HCT116 (cell line): Measurements from ENCODE around the gene AGBL1. TPM values are rescaled to one million over a fixed set of nuclear protein-coding genes. Genes with fewer than 3 reads are reported as not detected.

Experiments used
- ATAC-seq: fragments of 200-7000 bp; cut with Tn5 transposase; 2 replicates; pipeline ENCODE4 v1.9.1; 2020; ENCODE audit warnings: mild to moderate bottlenecking, moderate library complexity
- BruUV-seq: library from RNA; stranded (reverse); fragments of 400-500 nt; replicated peaks from 2 replicates; lab custom pipeline; 2021; lab: Mats Ljungman, UMichigan
- CTCF ChIA-PET: fragments of 300-600 bp; sonication (Branson Sonifier 250); formaldehyde crosslinking; loops from one replicate; lab custom pipeline; 2021; ENCODE audit warnings: antibody characterized with exemption; lab: Charles Lee
- POLR2A ChIA-PET: fragments of 300-600, 350-600 bp; sonication (Branson Sonifier 250); formaldehyde crosslinking; loops from one replicate; lab custom pipeline; 2021; ENCODE audit warnings: antibody characterized with exemption; lab: Charles Lee
- RAD21 ChIA-PET, 2 experiments: fragments of 300-600 bp; sonication (Branson Sonifier 250); formaldehyde crosslinking; loops; one replicate each; lab custom pipeline; 2023; ENCODE audit warnings: low total read pairs in 2 of 2; ENCODE audit not compliant: uncharacterized antibody in 2 of 2, unreplicated experiment in 2 of 2, low non-redundant PET in 1 of 2; lab: Charles Lee
- DNase-seq: peaks from one replicate; pipeline ENCODE4 v3.0.0-alpha.2; 2010; ENCODE audit warnings: low read depth, low spot score
- H2AFZ ChIP-seq: fragments of 200-600 bp; shearing (Covaris generic), sonication (generic); 2 replicates; pipeline ENCODE4 v1.6.1; 2017; ENCODE audit warnings: low read depth, mixed run types, mixed read lengths, antibody characterized with exemption, low read length; ENCODE audit not compliant: poor library complexity, severe bottlenecking
- H3K27ac ChIP-seq: 2 replicates; pipeline ENCODE4 v1.5.1; 2012; ENCODE audit warnings: low read depth, low read length
- H3K27me3 ChIP-seq: fragments of 200-600 bp; sonication (generic); 2 replicates; pipeline ENCODE4 v1.6.1; 2016; ENCODE audit warnings: mixed run types, low read length, mixed read lengths; ENCODE audit not compliant: insufficient read depth
- H3K36me3 ChIP-seq, 2 experiments: fragments of 200-500 bp in 1 of 2; fragments of 200-600 bp in 1 of 2; sonication (Bioruptor generic) in 1 of 2; sonication (generic) in 1 of 2; 2 replicates each; pipeline versions ENCODE4 v1.5.1 to v1.6.1; 2014 to 2016; ENCODE audit warnings: low read length in 2 of 2, inconsistent platforms in 1 of 2, mixed read lengths in 1 of 2, mixed run types in 1 of 2; ENCODE audit not compliant: insufficient read depth in 2 of 2, control insufficient read depth in 1 of 2
- H3K4me1 ChIP-seq, 2 experiments: fragments of 200-600 bp in 1 of 2; sonication (generic) in 1 of 2; 2 replicates each; pipeline versions ENCODE4 v1.5.1 to v1.6.1; 2012 to 2017; ENCODE audit warnings: low read length in 2 of 2, inconsistent platforms in 1 of 2, mild to moderate bottlenecking in 1 of 2, mixed read lengths in 1 of 2, mixed run types in 1 of 2, moderate library complexity in 1 of 2; ENCODE audit not compliant: insufficient read depth in 2 of 2, control insufficient read depth in 1 of 2
- H3K4me2 ChIP-seq: fragments of 200-600 bp; sonication (generic); 2 replicates; pipeline ENCODE4 v1.6.1; 2017; ENCODE audit warnings: mixed run types, low read length, mixed read lengths
- H3K4me3 ChIP-seq, 2 experiments: fragments of 200-600 bp in 1 of 2; sonication (generic) in 1 of 2; replicated peaks in 1 of 2; 2 replicates each; pipeline ENCODE4 v1.5.1; 2011 to 2016; ENCODE audit warnings: low read length in 2 of 2, control low read depth in 1 of 2, low read depth in 1 of 2, mild to moderate bottlenecking in 1 of 2, mixed read lengths in 1 of 2, mixed run types in 1 of 2
- H3K79me2 ChIP-seq: fragments of 200-600 bp; sonication (generic); 2 replicates; pipeline ENCODE4 v1.6.1; 2017; ENCODE audit warnings: mild to moderate bottlenecking, mixed run types, low read length, moderate library complexity, mixed read lengths; ENCODE audit not compliant: insufficient read depth
- H3K9ac ChIP-seq: fragments of 200-600 bp; sonication (generic); 2 replicates; pipeline ENCODE4 v1.6.1; 2016; ENCODE audit warnings: low read length, mixed read lengths
- H3K9me2 ChIP-seq: fragments of 200-600 bp; sonication (generic), shearing (Covaris generic); 2 replicates; pipeline ENCODE4 v1.6.1; 2017; ENCODE audit warnings: mixed run types, mild to moderate bottlenecking, moderate library complexity; ENCODE audit not compliant: insufficient read depth
- H3K9me3 ChIP-seq, 2 experiments: fragments of 200-500 bp in 1 of 2; fragments of 200-600 bp in 1 of 2; sonication (Bioruptor generic) in 1 of 2; sonication (generic) in 1 of 2; 2 replicates each; pipeline ENCODE4 v1.6.1; 2014 to 2017; ENCODE audit warnings: low read length in 2 of 2, mixed read lengths in 2 of 2, inconsistent platforms in 1 of 2, low read depth in 1 of 2, mild to moderate bottlenecking in 1 of 2, mixed run types in 1 of 2, moderate library complexity in 1 of 2; ENCODE audit not compliant: control insufficient read depth in 1 of 2, insufficient read depth in 1 of 2
- H4K20me1 ChIP-seq: fragments of 200-600 bp; sonication (generic), shearing (Covaris generic); 2 replicates; pipeline ENCODE4 v1.6.1; 2017; ENCODE audit warnings: mixed run types, mild to moderate bottlenecking, moderate library complexity; ENCODE audit not compliant: insufficient read depth
- CBX3 ChIP-seq: IDR thresholded peaks from 2 replicates; pipeline ENCODE4 v1.6.1; 2012; ENCODE audit warnings: low read depth
- CEBPB ChIP-seq: IDR thresholded peaks from 2 replicates; pipeline ENCODE4 v1.6.1; 2012; ENCODE audit warnings: low read depth
- EGR1 ChIP-seq: IDR thresholded peaks from 2 replicates; pipeline ENCODE4 v1.6.1; 2012; ENCODE audit warnings: low read depth
- ELF1 ChIP-seq: IDR thresholded peaks from 2 replicates; pipeline ENCODE4 v1.6.1; 2012; ENCODE audit warnings: low read depth, borderline replicate concordance
- EZH2 ChIP-seq: fragments of 200-600 bp; sonication (generic); IDR thresholded peaks from 2 replicates; pipeline ENCODE4 v1.6.1; 2017; ENCODE audit warnings: antibody characterized with exemption, mixed run types
- EZH2phosphoT487 ChIP-seq: fragments of 200-600 bp; IDR thresholded peaks from 2 replicates; pipeline ENCODE4 v1.6.1; 2018; ENCODE audit warnings: antibody characterized with exemption, borderline replicate concordance
- FOSL1 ChIP-seq: IDR thresholded peaks from 2 replicates; pipeline ENCODE4 v1.6.1; 2012; ENCODE audit warnings: low read depth
- POLR2AphosphoS5 ChIP-seq: IDR thresholded peaks from 2 replicates; pipeline ENCODE4 v1.6.1; 2011; ENCODE audit warnings: mild to moderate bottlenecking, low read depth, low read length, moderate library complexity
- RAD21 ChIP-seq: IDR thresholded peaks from 2 replicates; pipeline ENCODE4 v1.6.1; 2012; ENCODE audit warnings: low read depth, mild to moderate bottlenecking
- SIN3A ChIP-seq: IDR thresholded peaks from 2 replicates; pipeline ENCODE4 v1.6.1; 2012; ENCODE audit warnings: low read depth
- SP1 ChIP-seq: IDR thresholded peaks from 2 replicates; pipeline ENCODE4 v1.6.1; 2012; ENCODE audit warnings: low read depth
- SRF ChIP-seq: IDR thresholded peaks from 2 replicates; pipeline ENCODE4 v1.6.1; 2012; ENCODE audit warnings: low read depth
- TCF7L2 ChIP-seq: IDR thresholded peaks from 2 replicates; pipeline ENCODE4 v1.7.0; 2011; ENCODE audit warnings: borderline replicate concordance, inconsistent platforms; ENCODE audit not compliant: insufficient read depth, insufficient read length; ENCODE audit errors: extremely low read depth
- YY1 ChIP-seq: IDR thresholded peaks from 2 replicates; pipeline ENCODE4 v1.6.1; 2011; ENCODE audit warnings: low read length, low read depth, moderate library complexity, mild to moderate bottlenecking; ENCODE audit not compliant: insufficient replicate concordance; ENCODE audit errors: extremely low read depth
- ZFX ChIP-seq: fragments of 450-650 bp; IDR thresholded peaks from 2 replicates; pipeline ENCODE4 v1.6.1; 2017
- ZNF274 ChIP-seq: fragments of 200-500 bp; sonication (Bioruptor generic); IDR thresholded peaks from 2 replicates; pipeline ENCODE4 v1.6.1; 2014; ENCODE audit warnings: mild to moderate bottlenecking, low read depth, low read length, inconsistent platforms
- intact Hi-C: fragments of 100-400 bp; cut with micrococcal nuclease; formaldehyde crosslinking; loops from 2 replicates; pipeline ENCODE4 v1.10.0; 2022
- total RNA-seq: library from RNA; stranded (reverse); gene quantifications from one replicate; pipeline ENCODE4 v1.2.1, GENCODE V29; 2021; ENCODE audit not compliant: unreplicated experiment
- TF ChIP-seq, protein P1 (sequence below): IDR thresholded peaks from 2 replicates; pipeline ENCODE4 v1.6.1; 2012
- TF ChIP-seq, protein P2 (sequence below): IDR thresholded peaks from 2 replicates; pipeline ENCODE4 v1.6.1; 2011; ENCODE audit warnings: mild to moderate bottlenecking, low read length, moderate library complexity; ENCODE audit not compliant: insufficient replicate concordance; ENCODE audit errors: extremely low read depth
- TF ChIP-seq, protein P3 (sequence below), 3 experiments: fragments of 200-600 bp in 1 of 3; sonication (generic) in 1 of 3; IDR thresholded peaks in 2 of 3; conservative IDR thresholded peaks in 1 of 3; 2 replicates each; pipeline ENCODE4 v1.5.1; 2012 to 2017; ENCODE audit warnings: low read depth in 2 of 3, low read length in 2 of 3, antibody characterized with exemption in 1 of 3, borderline replicate concordance in 1 of 3, control low read depth in 1 of 3, mild to moderate bottlenecking in 1 of 3, mixed read lengths in 1 of 3, mixed run types in 1 of 3, moderate library complexity in 1 of 3; ENCODE audit not compliant: insufficient read depth in 1 of 3
- TF ChIP-seq, protein P4 (sequence below): IDR thresholded peaks from 2 replicates; pipeline ENCODE4 v1.6.1; 2012

AGBL1 gene
- total RNA-seq, 1 experiment from 2014 or later: not detected

DNA sequence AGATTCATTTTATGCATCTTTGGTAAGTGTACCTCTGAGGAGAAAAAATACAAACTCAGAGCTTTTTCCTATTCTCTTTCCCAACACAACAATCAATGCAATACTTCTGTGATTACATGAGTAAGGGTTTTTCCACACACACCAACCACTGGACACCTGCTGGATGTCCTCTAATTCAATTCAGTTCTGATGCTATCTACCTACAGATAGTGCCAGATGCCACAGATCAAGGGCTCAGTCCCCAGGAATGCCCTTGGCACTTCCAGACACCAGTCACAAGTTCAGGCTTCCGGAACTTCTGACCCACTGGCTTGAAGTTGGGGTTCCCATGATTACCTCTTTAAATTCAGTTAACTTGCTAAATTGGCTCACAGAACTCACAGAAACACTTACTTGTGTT, 511.5 kb downstream of the AGBL1 start (continued):
- TF ChIP-seq, protein P1, sequence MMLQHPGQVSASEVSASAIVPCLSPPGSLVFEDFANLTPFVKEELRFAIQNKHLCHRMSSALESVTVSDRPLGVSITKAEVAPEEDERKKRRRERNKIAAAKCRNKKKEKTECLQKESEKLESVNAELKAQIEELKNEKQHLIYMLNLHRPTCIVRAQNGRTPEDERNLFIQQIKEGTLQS: no peak
- TF ChIP-seq EGR1 (no peak), CBX3 (no peak), SRF (no peak), ZNF274 (no peak), TCF7L2 (no peak), RAD21 (no peak), CEBPB (no peak)

DNA sequence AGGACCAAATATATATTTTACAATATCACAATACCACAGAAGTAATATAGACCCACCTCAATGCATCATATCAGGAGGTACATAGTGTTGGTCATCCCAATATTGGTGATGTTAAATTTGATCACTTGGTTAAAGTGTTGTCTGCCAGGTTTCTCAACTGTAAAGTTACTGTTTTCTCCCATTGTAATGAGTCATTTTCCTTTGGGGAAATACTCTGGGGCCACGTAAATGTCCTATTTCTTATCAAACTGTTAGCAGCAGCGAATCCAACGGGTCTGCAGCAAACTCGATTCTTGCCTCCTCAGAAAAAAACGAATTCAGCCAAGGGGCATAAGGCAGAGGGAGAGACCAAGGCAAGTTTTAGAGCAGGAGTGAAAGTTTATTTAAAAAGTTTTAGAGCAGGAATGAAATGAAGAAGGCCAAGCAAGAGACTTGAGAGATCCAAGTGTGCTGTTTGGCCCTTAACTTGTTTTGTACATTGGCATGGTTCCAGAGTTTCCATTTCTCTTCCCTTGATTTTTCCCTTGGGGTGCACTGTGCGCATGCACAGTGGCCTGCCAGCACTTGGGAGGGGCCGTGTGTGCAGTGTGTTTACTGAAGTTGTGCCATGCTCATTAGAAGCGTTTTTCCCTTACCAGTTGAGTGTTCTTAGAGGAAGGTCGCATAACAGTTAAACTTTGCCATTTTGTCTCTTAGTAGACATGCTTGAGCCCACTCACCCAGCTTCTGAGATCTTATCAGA, 512.5 kb downstream of the AGBL1 start:
- TF ChIP-seq ELF1 (no peak), FOSL1 (no peak), YY1 (no peak), EZH2phosphoT487 (no peak), SRF (no peak), SIN3A (no peak), ZNF274 (no peak), RAD21 (no peak), EZH2 (no peak), POLR2AphosphoS5 (no peak), ZFX (no peak), SP1 (no peak), EGR1 (no peak)
- TF ChIP-seq, protein P2, sequence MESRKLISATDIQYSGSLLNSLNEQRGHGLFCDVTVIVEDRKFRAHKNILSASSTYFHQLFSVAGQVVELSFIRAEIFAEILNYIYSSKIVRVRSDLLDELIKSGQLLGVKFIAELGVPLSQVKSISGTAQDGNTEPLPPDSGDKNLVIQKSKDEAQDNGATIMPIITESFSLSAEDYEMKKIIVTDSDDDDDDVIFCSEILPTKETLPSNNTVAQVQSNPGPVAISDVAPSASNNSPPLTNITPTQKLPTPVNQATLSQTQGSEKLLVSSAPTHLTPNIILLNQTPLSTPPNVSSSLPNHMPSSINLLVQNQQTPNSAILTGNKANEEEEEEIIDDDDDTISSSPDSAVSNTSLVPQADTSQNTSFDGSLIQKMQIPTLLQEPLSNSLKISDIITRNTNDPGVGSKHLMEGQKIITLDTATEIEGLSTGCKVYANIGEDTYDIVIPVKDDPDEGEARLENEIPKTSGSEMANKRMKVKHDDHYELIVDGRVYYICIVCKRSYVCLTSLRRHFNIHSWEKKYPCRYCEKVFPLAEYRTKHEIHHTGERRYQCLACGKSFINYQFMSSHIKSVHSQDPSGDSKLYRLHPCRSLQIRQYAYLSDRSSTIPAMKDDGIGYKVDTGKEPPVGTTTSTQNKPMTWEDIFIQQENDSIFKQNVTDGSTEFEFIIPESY: no peak
- TF ChIP-seq, protein P3, sequence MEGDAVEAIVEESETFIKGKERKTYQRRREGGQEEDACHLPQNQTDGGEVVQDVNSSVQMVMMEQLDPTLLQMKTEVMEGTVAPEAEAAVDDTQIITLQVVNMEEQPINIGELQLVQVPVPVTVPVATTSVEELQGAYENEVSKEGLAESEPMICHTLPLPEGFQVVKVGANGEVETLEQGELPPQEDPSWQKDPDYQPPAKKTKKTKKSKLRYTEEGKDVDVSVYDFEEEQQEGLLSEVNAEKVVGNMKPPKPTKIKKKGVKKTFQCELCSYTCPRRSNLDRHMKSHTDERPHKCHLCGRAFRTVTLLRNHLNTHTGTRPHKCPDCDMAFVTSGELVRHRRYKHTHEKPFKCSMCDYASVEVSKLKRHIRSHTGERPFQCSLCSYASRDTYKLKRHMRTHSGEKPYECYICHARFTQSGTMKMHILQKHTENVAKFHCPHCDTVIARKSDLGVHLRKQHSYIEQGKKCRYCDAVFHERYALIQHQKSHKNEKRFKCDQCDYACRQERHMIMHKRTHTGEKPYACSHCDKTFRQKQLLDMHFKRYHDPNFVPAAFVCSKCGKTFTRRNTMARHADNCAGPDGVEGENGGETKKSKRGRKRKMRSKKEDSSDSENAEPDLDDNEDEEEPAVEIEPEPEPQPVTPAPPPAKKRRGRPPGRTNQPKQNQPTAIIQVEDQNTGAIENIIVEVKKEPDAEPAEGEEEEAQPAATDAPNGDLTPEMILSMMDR (IDR thresholded peaks at IDR 0.05 in 2 of 3, conservative IDR thresholded peaks at IDR 0.05 in 1 of 3; ENCODE audit: borderline replicate concordance in 1 of 3, insufficient read depth in 1 of 3, low read depth in 2 of 3, low read length in 2 of 3): no peak
- TF ChIP-seq, protein P1: no peak
- TF ChIP-seq, protein P4, sequence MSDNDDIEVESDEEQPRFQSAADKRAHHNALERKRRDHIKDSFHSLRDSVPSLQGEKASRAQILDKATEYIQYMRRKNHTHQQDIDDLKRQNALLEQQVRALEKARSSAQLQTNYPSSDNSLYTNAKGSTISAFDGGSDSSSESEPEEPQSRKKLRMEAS: no peak
- Histone ChIP-seq H2AFZ (no peak overlapping the region), H3K4me1 (no peaks in the 10 kb centered on the region), H3K9me3 (peaks cover 8 to 9% of the 10 kb centered on the region in 2 experiments; a peak in 2 of 4 replicates), H3K27me3 (no peaks in the 10 kb centered on the region), H4K20me1 (no peaks in the 10 kb centered on the region), H3K79me2 (no peaks in the 10 kb centered on the region), H3K9ac (no peak overlapping the region), H3K27ac (no peak overlapping the region), H3K4me3 (no peak overlapping the region), H3K9me2 (no peaks in the 10 kb centered on the region), H3K36me3 (no peaks in the 10 kb centered on the region), H3K4me2 (no peak overlapping the region)
- POLR2A ChIA-PET: no interaction called here
- DNase-seq: no peak
- ATAC-seq: no peak
- CTCF ChIA-PET: no interaction called here
- RAD21 ChIA-PET: no interaction called here
- no TSS peak for BruUV-seq
- intact Hi-C loops: no loop called here
